Testis (tissue), 2 donors: Measurements from ENCODE around the gene ERCC6L.

ENCODE experiments used
- CTCF ChIP-seq, 3 experiments: fragments of 450-650 bp in 2 of 3; fragments of 200-600 bp in 1 of 3; sonication (generic) in 1 of 3; IDR thresholded peaks; one replicate each; pipeline ENCODE4 v1.5.1; 2016 to 2019; ENCODE audit warnings: antibody characterized with exemption in 3 of 3, mild to moderate bottlenecking in 2 of 3, moderate library complexity in 1 of 3
- POLR2A ChIP-seq: fragments of 450-650 bp; IDR thresholded peaks from one replicate; pipeline ENCODE4 v1.6.1; 2017; ENCODE audit warnings: antibody characterized with exemption, mild to moderate bottlenecking, moderate library complexity

- TF ChIP-seq CTCF (IDR thresholded peaks at IDR 0.05) (no peak), POLR2A (no peak)
Observed at GRCh38 chrX:72238721-72239475, at the start of gene ERCC6L.
